HL-60/S4 treated with phorbol 12-myristate 13-acetate at 8.2 ng/mL for 4 days and 3 days (cell line): ENCODE results near the gene ACOX2.
"Not testable (repeated sequence)": the region's sequence is repeated elsewhere in the genome, so short reads cannot be mapped to it uniquely, and the experiment has no call there.

ENCODE experiments used
- in situ Hi-C: fragments of 300-500 bp; cut with MboI; formaldehyde crosslinking; loops from 2 replicates; pipeline ENCODE4 v1.15.0; 2022; ENCODE audit warnings: low sequenced_read_pairs

ACOX2 gene

GRCh38 chr3:58535531-58536500, 1.2 kb downstream of the ACOX2 start:
- in situ Hi-C loops = no loop called here

- in situ Hi-C loops = no loop called here
Observed at GRCh38 chr3:58534592-58535494, 2.1 kb downstream of the ACOX2 start.

GRCh38 chr3:58532794-58533220, 4.2 kb downstream of the ACOX2 start:
- in situ Hi-C loops = no loop called here

DNA sequence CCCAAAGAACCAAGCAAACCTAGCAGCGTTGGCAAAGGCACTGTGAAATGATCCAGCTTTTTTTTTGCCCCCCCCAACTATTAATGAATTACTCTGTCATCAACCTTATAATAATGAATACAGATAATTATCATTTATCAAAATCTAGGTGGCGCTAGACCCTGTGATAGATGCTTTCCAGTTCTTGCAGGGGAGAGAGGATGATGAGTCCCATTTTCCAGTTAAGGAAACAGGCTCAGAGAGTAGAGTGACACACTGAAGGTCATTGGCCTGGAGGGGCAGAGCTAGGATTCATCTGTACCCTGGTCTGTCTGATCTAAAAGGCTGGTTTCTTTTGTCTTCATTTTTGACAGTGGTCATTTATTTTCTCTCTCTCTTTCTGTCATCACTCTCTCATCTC, 5.0 kb downstream of the ACOX2 start:
- in situ Hi-C loops = no loop called here

GRCh38 chr3:58531555-58531954, 5.4 kb downstream of the ACOX2 start:
- in situ Hi-C loops = no loop called here

GRCh38 chr3:58530354-58530865, 6.6 kb downstream of the ACOX2 start:
- in situ Hi-C loops = no loop called here

GRCh38 chr3:58529516-58530353, 7.3 kb downstream of the ACOX2 start:
- in situ Hi-C loops = no loop called here

DNA sequence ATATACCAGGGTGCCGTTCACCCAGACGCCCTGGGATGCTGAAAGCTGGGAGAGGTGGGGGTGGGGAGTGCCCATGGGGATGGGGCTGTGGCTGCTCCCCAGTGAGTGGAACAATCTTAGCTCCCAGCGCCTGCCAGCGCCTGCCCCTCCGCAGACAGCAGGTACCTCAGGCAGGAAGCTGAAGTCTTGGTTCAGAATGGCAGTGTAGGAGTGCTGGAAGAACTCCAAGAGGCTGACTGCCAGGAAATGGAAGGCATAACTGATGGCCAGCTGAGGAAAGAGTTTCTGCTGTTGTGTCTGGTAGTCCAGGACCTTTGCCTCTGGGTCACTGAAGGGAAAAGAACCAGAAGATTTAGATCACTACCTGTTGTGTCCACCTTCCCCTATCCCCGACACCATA, 8.4 kb downstream of the ACOX2 start:
- in situ Hi-C loops = no loop called here

DNA sequence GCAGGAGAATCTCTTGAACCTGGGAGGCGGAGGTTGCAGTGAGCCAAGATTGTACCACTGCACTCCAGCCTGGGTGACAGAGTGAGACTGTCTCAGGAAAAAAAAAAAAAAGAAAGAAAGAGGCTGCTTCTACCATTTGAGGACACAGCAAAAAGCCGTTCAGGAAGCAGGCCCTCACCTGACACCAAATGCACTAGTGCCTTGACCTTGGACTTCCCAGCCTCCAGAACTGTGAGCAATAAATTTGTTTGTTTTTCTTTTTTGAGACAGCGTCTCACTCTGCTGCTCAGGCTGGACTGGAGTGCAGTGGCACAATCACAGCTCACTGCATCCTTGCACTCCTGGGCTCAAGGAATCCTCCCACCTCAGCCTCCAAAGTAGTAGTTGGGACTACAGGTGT, 9.6 kb downstream of the ACOX2 start:
- in situ Hi-C loops = not testable (repeated sequence)

- in situ Hi-C loops = no loop called here
Observed at GRCh38 chr3:58526515-58526957, 10.5 kb downstream of the ACOX2 start.

DNA sequence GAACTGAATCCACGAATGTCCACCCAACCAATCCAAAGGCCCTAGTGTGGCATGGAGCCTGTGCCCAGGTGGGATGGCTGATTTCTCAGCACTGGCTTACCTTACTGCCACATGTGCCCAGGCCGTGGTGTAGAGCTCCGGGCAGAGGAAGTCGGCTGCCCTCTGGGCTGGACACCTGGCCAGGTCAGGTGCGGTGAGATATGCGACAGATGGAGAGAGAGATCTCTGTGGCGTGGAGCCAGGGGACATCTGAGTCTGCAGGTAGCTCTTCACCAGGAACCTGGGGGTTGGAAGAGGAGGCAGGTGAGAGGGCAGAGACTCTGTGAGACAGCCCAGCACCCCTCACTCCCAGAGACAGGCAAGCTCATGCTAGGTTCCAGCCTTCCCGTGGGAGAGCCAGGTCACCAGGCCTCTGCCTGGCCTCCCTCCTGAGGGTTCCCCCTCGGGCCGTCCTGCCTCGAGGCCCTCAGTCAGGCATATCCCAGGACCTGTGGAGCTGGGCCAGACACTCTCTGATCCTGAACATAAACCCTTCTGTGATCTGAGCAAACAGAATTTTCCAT, 12.6 kb downstream of the ACOX2 start:
- in situ Hi-C loops = no loop called here

DNA sequence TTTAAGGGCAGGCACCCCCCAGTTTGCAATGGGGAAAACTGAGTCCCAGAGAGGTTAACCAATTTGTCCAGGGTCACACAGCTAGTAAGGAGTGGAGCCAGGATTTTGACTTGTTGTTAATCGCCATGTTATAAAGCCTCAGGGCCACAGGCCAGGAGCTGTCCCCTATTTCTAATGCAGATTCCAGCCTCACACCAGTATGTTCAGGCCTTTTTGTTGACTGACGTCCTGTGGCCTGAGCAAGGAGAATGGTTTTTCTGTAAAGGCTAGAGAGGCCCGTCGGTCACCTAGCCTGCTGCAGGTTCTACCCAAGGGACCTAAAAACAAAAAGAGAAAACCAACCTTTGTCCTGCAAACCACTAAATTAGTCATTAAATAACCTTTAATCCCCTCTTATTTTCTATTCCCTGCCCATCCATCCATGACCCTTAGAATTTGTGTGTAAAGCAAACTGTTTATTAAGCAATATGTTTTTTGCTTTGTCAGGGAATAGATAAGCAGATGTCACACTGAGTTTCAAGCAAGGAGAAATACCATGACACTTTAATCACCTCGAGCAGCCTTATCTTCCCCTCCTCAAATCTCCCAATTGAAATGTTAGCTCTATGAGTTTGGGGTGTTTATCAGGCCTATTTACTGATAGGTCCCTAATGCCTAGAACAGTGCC, 14.1 kb downstream of the ACOX2 start:
- in situ Hi-C loops = no loop called here

GRCh38 chr3:58521917-58522631, 14.9 kb downstream of the ACOX2 start:
- in situ Hi-C loops = no loop called here

DNA sequence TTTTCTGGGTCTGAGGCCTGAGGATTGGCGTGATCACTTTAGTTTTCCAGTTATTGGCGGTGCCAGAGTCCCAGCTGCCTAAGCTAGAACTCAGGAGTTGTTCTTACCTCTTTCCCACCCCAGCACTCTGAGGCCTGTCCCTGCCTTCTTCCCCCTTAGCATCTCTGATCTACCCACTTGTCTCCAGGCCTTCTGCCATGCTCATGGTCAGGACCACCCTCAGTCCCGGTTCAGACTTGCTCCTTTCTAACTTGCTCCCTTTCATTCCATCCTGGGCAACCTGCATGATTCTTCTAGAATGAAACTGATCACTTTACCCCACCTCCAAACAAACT, 15.7 kb downstream of the ACOX2 start:
- in situ Hi-C loops = no loop called here

DNA sequence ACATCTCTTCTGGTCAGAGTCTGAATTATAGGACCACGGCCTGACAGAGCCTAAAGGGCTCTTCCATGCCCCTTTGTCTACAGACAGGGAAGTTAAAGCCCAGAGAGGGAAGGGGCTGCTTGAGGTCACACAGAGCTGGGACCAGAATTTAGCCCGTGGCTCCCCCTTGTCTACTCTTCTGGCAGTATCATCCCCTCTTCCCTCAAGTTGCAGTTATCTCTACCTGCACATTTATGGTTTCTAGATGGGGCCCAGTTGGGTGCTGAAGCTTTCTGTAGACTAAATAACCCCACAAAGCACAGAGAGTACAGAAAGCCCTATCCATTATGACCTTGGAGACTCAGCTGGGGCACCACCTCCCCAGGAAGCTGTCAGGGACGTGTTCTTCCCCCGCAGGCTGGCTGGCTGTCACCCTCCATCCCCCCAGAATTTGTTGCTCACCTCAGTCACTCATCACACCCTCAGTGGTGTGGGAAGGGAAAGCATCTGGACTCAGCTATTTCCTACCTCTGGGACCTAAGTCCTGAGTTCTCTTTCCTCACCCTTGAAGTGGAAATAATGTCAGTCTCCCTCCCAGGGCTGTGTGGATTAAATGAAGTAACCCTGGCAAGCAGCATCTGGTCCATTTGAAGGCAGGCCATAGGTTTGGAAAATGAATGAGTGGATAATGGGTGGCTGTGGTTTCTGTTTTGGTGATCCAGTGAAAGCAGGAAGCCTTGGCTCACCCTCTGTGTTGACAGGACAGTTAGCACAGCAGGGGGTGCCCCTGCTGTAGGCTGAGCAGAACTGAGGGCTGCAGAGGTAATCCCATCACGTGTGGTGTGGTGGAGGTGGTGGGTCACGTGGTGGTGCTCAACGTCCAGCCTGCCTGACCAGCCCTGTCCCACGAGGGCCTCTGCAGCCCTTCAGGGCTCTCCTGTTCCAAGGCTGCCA, 16.3 kb downstream of the ACOX2 start:
- in situ Hi-C loops = no loop called here

DNA sequence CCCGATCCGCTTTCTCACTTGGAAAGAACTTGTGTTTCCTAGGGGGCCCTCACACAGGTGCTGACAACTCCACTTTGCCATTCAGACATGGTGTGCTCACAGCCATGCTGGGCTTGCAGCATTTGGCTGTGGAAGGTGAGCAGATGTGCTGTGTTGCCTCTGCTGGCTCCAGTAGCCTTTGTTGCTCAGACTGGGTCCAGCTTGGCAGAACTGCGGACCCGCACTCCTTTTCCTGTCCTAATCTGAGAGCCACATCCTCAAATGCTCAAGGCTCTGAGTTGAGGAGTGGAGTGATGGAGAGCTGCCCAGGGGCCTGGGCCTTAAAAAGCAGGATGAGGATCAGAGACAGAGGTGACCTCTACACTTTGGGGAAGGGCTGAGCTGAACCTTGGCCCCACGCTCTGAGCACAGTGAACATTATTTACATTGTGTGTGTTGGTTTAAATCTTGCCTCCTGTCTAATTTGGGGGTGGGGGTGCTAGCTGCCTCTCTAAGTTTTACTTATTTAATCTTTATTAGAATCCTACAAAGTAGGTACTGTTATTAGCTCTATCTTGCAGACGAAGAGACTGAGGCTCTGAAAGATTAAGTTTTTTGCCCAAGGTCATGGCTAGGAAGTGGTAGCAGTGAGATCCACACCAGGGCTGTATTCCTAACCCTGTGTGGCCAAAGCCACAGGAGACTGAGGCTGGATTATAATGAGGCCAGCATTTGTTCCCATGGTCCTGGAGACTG, 17.2 kb downstream of the ACOX2 start:
- in situ Hi-C loops = no loop called here

DNA sequence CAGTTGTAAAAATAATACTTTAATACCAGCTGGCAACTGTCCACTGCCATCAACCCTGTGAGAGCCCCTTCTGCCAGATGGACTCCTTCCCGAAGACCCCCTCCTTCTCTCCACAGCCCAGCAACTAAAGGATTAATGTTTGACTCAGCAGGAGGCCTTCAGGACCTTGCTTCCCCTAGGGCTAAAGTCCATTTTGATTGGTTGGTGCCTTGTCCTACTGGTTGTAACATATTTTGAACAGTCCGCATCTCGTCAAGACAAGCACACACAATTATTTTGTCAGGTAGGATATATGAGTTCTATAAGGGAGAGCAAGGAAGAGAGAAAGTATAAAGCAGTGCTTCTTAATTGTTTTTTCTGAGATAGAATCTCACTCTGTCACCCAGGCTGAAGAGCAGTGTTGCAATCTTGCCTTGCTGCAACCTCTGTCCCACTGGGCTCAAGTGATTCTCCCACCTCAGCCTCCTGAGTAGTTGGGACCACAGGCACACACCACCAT, 18.6 kb downstream of the ACOX2 start:
- in situ Hi-C loops = no loop called here
